GM18498 (cell line): Measurements from ENCODE around the gene AMY2A.
A peak's percentile ranks its signal among the peaks of the same experiment; 100 is the strongest.
"Not testable (repeated sequence)": the region's sequence is repeated elsewhere in the genome, so short reads cannot be mapped to it uniquely, and the experiment has no call there.

ENCODE experiments used
- ATAC-seq: cut with Tn5 transposase; IDR thresholded peaks from one replicate; pipeline ENCODE4 v1.9.1; 2021; ENCODE audit warnings: mild to moderate bottlenecking, moderate library complexity; ENCODE audit not compliant: unreplicated experiment

Gene AMY2A

GRCh38 chr1:103616994-103617477 is at the start of gene AMY2A:
Gene AMY2A, plus strand, starts transcription at chr1:103617427. Its CDS starts 14 bp downstream, at chr1:103617441.
- ATAC-seq, result not testable (repeated sequence)

- no peak for ATAC-seq
These were observed 47.7 kb upstream of the AMY2A start for GRCh38 chr1:103569493-103569892.

GRCh38 chr1:103571289-103571688 is 45.9 kb upstream of the AMY2A start, which contains the start of gene AMY2B:
Gene AMY2B, plus strand, starts transcription at chr1:103571589. Its CDS starts 14 bp downstream, at chr1:103571603.
- not testable (repeated sequence) for ATAC-seq

GRCh38 chr1:103576065-103576464 is 41.2 kb upstream of the AMY2A start:
- ATAC-seq, result peak; percentile 65

GRCh38 chr1:103576784-103577183 is 40.4 kb upstream of the AMY2A start:
- not testable (repeated sequence) for ATAC-seq

DNA sequence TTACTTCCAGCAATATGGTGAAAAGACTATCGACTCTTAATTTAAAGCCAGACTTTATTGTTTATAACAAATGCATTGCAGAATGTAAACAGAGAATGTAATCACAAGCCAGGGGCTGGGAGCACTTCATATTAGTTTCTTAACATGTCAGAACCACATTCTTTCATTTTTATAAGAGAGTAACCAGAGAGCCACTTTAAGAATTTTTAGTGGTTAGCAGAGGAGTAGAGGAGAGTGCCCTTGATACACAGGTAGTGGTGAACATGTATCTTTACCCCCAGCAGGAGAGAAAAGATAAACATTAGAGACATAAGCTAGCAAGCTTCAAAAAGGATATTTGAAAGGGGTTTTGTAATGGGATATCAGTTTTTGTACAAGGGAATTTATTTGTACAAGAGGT is 34.8 kb upstream of the AMY2A start:
- no peak for ATAC-seq

DNA sequence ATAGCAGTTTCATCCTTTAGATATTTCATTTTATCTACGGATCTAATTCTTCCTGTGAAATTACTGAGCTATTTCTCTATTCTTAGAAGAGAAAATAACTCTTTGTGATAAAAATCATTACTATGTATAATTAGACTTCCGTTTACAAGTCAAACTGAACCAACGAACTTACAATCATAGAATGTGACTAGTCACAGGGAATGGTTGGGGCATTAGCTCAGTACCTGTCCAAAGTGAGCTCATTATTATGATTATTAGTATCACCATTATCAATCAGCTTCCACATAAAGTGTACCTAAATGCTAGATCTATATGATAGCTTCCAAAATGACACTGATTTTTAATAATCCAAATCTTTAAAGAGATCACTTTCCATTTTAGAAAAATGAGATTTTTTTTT is 33.3 kb upstream of the AMY2A start:
- ATAC-seq, result no peak

GRCh38 chr1:103584537-103584936 is 32.7 kb upstream of the AMY2A start:
- ATAC-seq, result no peak

- not testable (repeated sequence) for ATAC-seq
These were observed 14.5 kb upstream of the AMY2A start for GRCh38 chr1:103602740-103603139.

- no peak for ATAC-seq
These were observed 865 bp upstream of the AMY2A start for GRCh38 chr1:103616362-103616761.

DNA sequence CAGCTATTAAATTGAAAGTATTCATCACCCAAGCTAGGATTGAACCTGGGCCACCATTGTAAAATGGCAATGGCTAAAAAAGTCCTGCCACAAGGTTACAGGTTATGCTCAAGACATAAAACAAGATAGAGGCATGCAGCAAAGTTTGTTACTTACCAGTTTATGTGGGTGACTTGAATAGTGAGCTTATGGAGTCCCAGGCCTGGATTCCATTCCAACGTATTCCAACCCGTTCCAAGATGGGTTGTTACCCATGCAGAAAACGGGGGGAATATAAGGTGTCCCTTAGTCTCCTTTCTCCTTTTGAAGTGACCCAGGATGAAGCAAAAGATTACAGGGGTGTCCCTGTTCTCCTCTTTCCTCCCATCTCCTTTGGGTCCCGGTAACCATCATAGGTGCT is 10.2 kb downstream of the AMY2A start:
- not testable (repeated sequence) for ATAC-seq

DNA sequence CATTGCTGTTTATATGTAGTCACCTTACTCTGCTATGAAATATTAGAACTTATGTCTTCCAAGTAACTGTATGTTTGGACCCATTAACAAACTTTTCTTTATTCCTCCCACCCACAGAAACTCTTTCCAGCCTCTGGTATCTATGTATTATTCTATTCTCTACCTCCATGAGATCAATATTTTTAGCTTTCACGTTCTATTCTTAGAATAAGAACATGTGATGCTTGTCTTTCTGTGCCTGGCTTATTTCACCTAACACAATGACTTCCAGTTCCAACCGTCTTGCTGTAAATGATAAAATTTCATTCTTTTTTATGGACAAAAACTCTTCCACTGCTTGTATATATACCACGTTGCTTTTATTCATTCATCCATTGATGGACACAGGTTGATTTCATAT is 24.0 kb downstream of the AMY2A start:
- ATAC-seq, result not testable (repeated sequence)

DNA sequence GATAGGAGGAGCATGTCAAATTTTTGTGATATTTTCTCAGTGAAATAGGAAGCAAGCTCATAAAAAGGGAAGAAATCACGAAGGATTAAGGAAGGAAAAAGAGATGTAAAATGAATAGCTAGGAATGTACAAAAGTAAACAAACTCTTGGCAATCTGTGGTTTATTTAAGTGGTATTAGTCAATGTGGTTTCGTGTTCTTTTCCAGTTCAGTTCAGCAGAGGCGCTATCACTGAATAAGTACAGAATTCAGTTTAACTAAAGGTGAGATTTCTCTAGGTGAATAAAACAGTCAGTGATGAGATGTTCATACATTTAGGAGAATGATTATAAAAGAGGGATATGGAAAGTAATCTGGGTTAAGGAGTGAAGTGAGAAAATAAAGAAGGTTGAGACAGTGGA is 26.7 kb downstream of the AMY2A start:
- ATAC-seq, result not testable (repeated sequence)

DNA sequence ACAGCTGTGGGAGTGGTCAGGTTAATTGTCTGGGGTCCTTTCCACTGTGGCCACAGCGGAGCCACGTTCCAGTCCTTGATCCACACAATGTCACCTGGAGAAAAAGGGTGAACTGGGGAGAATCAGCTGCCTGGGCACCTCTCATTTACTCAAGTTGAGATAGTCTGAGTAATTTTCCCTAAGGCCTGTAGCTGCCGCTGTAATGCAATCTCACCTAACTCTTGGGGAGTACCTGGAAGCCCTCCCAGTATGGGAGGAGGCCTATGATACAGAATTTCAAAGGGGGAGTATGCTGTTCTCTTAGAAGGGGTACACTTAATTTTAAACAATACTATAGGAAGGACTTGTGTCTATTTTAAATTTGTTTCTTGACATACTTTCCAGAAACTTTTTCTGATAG is 33.1 kb downstream of the AMY2A start:
- not testable (repeated sequence) for ATAC-seq

DNA sequence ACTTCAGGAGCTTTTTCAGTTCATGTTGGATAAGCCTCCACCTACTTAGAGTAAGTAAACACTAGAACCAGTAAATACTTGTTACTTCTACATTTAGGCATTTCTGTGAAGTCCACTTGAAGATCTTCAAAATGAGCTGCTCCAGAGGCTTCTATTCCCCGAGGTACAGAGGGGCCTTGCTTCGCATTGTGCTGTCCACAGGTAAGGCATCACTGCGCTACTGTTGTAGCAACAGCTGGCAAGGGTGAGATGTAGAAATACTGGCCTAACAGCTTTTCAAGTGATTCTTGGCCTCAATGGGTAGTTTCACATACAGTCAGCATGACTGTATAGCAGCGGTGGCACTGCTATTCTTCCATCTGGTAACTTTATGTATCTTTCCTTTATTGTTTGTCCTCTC is 33.7 kb downstream of the AMY2A start:
- not testable (repeated sequence) for ATAC-seq

- not testable (repeated sequence) for ATAC-seq
These were observed 36.9 kb downstream of the AMY2A start for GRCh38 chr1:103654133-103654532.

GRCh38 chr1:103655460-103655859 is 38.2 kb downstream of the AMY2A start, which contains the start of gene AMY1A:
Gene AMY1A, plus strand, starts transcription at chr1:103655760. Its CDS starts 571 bp downstream, at chr1:103656331.
- not testable (repeated sequence) for ATAC-seq
